Measurements from ENCODE around the gene REXO4.

The REXO4 gene

DNA sequence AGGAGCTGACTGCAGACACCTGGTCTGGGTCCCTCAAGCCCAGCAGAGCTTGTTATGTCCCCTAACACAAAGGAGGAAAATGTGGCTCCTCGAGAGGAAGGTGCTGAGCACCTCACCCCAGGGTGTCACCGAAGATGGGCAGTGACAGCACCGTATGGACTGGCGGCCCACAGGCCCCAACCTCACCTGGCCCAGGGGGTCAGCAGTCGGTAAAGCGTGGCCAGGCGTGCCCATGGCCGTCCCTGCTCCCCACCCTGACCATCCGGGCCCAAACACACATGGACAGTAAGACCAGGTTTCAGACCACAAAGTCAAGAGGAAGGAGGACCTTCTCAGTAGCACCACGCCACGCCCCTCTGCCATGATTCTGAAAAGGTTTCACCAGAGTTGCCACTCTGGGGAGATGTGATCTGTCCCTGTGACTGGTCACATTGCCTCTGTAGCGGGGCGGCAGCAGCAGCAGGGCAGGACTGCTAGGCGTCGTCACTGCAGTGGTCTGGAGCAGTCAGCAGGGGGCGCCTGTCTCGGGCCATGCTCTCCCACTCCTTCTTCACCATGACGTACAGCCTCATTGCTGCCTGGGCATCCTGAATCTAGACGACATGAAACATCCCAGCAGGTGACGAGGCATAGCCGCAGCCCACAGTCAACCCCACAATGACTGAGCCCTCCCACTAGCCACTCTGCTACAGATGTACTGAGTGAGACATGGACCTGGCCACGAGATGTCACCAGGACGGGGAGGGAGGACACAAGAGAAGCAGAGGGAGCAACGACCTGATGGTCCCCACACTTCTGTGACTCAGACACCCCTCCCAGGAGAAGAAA lies 11.1 kb downstream of the REXO4 start:
- Mint-ChIP-seq H3K4me1 (peaks cover 10% of the 10 kb centered on the region), H3K27me3 (ENCODE audit: low read depth, poor library complexity) (no peaks in the 10 kb centered on the region), H3K9me3 (no peaks in the 10 kb centered on the region), H3K36me3 (ENCODE audit: low read depth) (peaks cover 51% of the 10 kb centered on the region), H3K4me3 (no peak overlapping the region), H3K27ac (no peak overlapping the region)
- DNase-seq: peak; percentile 85
- TF ChIP-seq, protein P1, sequence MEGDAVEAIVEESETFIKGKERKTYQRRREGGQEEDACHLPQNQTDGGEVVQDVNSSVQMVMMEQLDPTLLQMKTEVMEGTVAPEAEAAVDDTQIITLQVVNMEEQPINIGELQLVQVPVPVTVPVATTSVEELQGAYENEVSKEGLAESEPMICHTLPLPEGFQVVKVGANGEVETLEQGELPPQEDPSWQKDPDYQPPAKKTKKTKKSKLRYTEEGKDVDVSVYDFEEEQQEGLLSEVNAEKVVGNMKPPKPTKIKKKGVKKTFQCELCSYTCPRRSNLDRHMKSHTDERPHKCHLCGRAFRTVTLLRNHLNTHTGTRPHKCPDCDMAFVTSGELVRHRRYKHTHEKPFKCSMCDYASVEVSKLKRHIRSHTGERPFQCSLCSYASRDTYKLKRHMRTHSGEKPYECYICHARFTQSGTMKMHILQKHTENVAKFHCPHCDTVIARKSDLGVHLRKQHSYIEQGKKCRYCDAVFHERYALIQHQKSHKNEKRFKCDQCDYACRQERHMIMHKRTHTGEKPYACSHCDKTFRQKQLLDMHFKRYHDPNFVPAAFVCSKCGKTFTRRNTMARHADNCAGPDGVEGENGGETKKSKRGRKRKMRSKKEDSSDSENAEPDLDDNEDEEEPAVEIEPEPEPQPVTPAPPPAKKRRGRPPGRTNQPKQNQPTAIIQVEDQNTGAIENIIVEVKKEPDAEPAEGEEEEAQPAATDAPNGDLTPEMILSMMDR (IDR thresholded peaks at IDR 0.05): peak; percentile 85

DNA sequence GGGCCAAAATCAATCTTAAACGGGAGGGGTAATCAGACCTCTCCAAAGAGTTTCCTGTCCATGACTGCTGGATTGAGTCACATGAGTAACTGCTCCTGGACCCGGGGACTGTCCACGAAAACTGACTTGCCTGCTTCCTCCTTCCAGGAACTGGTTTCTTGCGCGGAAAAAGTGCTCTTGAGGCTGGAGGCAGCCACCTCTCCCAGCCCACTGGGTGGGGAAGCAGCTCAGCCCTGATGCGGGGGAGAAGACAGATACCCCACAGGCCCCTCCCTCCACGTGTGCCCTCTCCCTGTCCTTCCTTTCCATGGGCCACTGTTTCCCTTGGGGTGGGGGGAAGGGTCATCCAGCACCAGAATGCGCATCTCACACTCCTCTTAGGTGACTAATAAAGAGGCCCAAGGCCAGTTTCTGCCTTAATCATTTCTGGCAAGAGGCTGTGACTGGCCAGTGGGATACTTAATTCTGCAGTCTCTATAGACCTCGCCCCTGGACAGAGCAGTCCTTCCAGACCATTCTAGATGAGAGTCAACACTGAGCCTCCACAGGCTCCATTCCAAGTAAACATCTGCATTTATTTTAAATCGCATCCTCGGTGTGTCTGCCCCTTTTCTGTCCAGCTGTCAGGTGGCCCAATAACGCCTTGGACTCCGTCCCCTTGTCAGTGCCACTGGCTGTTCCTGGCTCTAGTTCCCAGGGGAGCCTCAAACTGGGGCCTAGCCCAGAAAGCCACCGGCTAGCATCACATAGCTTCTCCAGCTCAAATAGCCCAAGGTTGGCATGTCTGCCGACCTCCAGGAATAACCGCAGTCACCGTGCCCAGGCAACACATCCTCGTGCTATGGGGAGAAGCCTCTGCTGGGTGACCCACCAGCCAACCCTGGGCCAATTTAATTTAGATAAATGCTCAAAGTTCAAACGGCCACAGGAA lies 12.0 kb downstream of the REXO4 start:
- TF ChIP-seq, protein P1 (IDR thresholded peaks at IDR 0.05): no peak
- H3K9me3 Mint-ChIP-seq: no peaks in the 10 kb centered on the region
- no peak overlapping the region for H3K27ac Mint-ChIP-seq
- H3K36me3 Mint-ChIP-seq (ENCODE audit: low read depth): peaks cover 47% of the 10 kb centered on the region
- no peaks in the 10 kb centered on the region for H3K27me3 Mint-ChIP-seq (ENCODE audit: low read depth, poor library complexity)
- H3K4me3 Mint-ChIP-seq: no peak overlapping the region
- no peak for DNase-seq
- H3K4me1 Mint-ChIP-seq: peaks cover 10% of the 10 kb centered on the region

DNA sequence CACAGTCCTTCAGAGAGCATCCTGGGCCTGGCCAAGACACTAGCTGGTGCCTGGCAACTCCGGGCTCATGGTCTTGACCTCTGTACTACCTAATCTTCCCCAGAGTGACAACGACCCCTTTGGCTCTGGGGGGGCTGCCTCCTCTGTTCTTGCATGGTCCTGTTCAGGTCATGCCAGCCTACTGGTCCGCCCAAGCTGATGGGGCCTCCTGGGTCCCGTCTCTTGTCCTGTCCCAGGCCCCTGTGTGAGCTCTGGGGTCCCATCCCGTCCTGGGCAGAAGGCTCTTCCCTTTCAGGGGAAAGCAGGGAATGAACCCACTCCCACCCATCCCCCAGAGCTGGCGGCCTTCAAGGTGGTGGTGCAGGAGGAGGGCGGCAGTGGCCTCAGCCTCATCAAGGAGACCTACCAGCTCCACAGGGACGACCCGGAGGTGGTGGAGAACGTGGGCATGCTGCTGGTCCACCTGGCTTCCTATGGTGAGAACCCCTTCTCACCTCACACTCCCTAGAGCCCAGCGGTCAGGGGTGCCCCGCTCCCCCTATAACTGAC lies 13.3 kb downstream of the REXO4 start:
- TF ChIP-seq, protein P1 (IDR thresholded peaks at IDR 0.05): no peak
- H3K4me3 Mint-ChIP-seq: no peak overlapping the region

DNA sequence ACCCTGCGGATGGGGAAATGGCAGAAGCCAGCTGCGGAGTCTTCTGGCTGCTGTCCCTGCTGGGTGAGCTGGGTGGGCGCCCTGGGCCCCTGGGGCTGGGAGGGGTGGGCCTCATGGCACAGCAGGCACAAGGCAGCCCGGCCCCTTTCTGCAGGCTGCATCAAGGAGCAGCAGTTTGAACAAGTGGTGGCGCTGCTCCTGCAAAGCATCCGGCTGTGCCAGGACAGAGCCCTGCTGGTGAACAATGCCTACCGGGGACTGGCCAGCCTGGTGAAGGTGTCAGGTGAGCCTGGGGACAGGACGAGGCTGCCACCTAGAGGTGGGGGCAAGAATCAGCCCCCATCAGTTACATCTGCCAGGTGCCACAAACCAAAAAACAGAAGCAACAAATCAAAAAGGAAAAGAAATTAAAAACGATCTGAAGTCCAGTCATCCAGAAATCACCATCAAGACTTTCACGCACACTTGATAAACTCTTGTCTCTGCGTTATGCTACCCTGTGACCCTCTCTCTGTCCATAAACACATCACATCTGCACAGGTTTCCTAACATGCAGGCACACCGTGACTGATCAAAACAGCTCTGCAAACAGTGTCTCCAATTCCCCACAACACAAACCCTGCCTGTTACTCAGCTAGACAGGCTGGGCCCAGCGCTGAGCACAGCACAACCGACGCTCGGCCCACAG lies 13.9 kb downstream of the REXO4 start:
- DNase-seq: no peak

More for the DNA sequence above, 13.3 kb downstream of the REXO4 start:
- H3K36me3 Mint-ChIP-seq (ENCODE audit: low read depth): peaks cover 35% of the 10 kb centered on the region
- H3K4me1 Mint-ChIP-seq: peaks cover 10% of the 10 kb centered on the region
- H3K9me3 Mint-ChIP-seq: no peaks in the 10 kb centered on the region
- H3K27ac Mint-ChIP-seq: peak overlapping the region; percentile 81
- no peaks in the 10 kb centered on the region for H3K27me3 Mint-ChIP-seq (ENCODE audit: low read depth, poor library complexity)
- DNase-seq: no peak

DNA sequence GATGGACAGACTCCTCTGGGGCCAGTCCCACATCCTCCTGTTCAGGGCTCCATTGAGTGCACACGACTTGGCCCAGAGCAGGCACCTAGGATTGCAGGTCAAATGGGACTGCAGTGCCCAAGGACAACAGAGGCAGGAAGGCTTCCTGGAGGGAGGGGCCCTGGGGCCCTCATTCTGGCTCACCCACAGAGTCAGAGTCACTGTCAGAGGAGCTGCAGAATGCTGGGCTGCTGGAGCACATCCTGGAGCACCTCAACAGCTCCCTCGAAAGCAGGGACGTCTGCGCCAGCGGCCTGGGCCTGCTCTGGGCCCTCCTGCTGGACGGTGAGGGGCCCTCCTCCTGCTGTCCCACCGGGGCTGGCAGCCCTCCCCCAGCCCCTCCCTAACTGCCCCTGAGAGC lies 15.1 kb downstream of the REXO4 start:
- H3K4me3 Mint-ChIP-seq: no peak overlapping the region
- TF ChIP-seq, protein P1 (IDR thresholded peaks at IDR 0.05): no peak
- peaks cover 24% of the 10 kb centered on the region for H3K36me3 Mint-ChIP-seq (ENCODE audit: low read depth)
- no peaks in the 10 kb centered on the region for H3K9me3 Mint-ChIP-seq
- peaks cover 10% of the 10 kb centered on the region for H3K4me1 Mint-ChIP-seq
- H3K27me3 Mint-ChIP-seq (ENCODE audit: low read depth, poor library complexity): no peaks in the 10 kb centered on the region
- no peak overlapping the region for H3K27ac Mint-ChIP-seq
- DNase-seq: no peak

More for the DNA sequence above, 13.9 kb downstream of the REXO4 start:
- Mint-ChIP-seq H3K27me3 (ENCODE audit: low read depth, poor library complexity) (no peaks in the 10 kb centered on the region), H3K36me3 (ENCODE audit: low read depth) (peaks cover 28% of the 10 kb centered on the region), H3K9me3 (no peaks in the 10 kb centered on the region), H3K4me3 (no peak overlapping the region), H3K4me1 (peaks cover 10% of the 10 kb centered on the region), H3K27ac (peak overlapping the region; percentile 81)
- TF ChIP-seq, protein P1 (IDR thresholded peaks at IDR 0.05): peak; percentile 34

Measured in nephron progenitor cell (in vitro differentiated cells).